Natural killer cell (primary cell): ENCODE data around the gene FREM1. TPM values are rescaled to one million over a fixed set of nuclear protein-coding genes. Genes with fewer than 3 reads are reported as not detected.

ENCODE experiments used
- ATAC-seq, 3 donors: fragments of 150-1000 bp in 2 of 3; fragments of 200-7000 bp in 1 of 3; cut with Tn5 transposase; 1 replicate in 1 of 3; 2 replicates in 2 of 3; pipeline ENCODE4 v1.10.0; 2021; ENCODE audit warnings: mild to moderate bottlenecking in 2 of 3, moderate library complexity in 2 of 3
- DNase-seq, 2 donors: peaks; one replicate each; pipeline versions ENCODE4 v3.0.0 to v3.0.0-alpha.2; 2013 to 2021; ENCODE audit warnings: mixed read lengths in 1 of 2
- H3K27ac ChIP-seq: one replicate; pipeline ENCODE4 v1.5.1; 2013; ENCODE audit warnings: mild to moderate bottlenecking, low read length
- H3K27me3 ChIP-seq: one replicate; pipeline ENCODE4 v1.6.1; 2013; ENCODE audit warnings: low read length; ENCODE audit not compliant: control insufficient read depth, insufficient read depth
- H3K36me3 ChIP-seq: one replicate; pipeline ENCODE4 v1.6.1; 2013; ENCODE audit warnings: low read length; ENCODE audit not compliant: control insufficient read depth, insufficient read depth
- H3K4me1 ChIP-seq: one replicate; pipeline ENCODE4 v1.6.1; 2013; ENCODE audit warnings: low read length; ENCODE audit not compliant: control insufficient read depth, insufficient read depth
- H3K4me3 ChIP-seq: one replicate; pipeline ENCODE4 v1.5.1; 2013; ENCODE audit warnings: low read length
- H3K9me3 ChIP-seq: one replicate; pipeline ENCODE4 v1.6.1; 2013; ENCODE audit warnings: low read length; ENCODE audit not compliant: control insufficient read depth, insufficient read depth
- H3K27ac Mint-ChIP-seq, 2 donors: one replicate each; pipeline ENCODE4 v1.8.0; 2022; ENCODE audit warnings: mild to moderate bottlenecking in 2 of 2, mixed read lengths in 2 of 2, moderate library complexity in 1 of 2
- H3K27me3 Mint-ChIP-seq, 2 donors: one replicate each; pipeline ENCODE4 v1.8.0; 2022; ENCODE audit warnings: low read depth in 2 of 2, mixed read lengths in 2 of 2
- H3K36me3 Mint-ChIP-seq: one replicate; pipeline ENCODE4 v1.8.0; 2022; ENCODE audit warnings: mixed read lengths
- H3K4me1 Mint-ChIP-seq, 2 donors: one replicate each; pipeline ENCODE4 v1.8.0; 2022; ENCODE audit warnings: mixed read lengths in 2 of 2
- H3K4me3 Mint-ChIP-seq: one replicate; pipeline ENCODE4 v1.8.0; 2022; ENCODE audit warnings: mild to moderate bottlenecking, moderate library complexity, mixed read lengths
- H3K9me3 Mint-ChIP-seq, 2 donors: one replicate each; pipeline ENCODE4 v1.8.0; 2022; ENCODE audit warnings: mixed read lengths in 2 of 2
- WGBS: methylation state at CpG from one replicate; pipeline ENCODE4 v1.1.7; 2013; ENCODE audit warnings: missing lambda C conversion rate; ENCODE audit not compliant: insufficient coverage; 5-methylcytosine and 5-hydroxymethylcytosine counted together
- intact Hi-C: fragments of 100-400 bp; cut with micrococcal nuclease; formaldehyde crosslinking; loops from one replicate; pipeline ENCODE4 v1.14.2; 2022
- total RNA-seq, 4 donors: library from RNA; stranded (reverse); fragments of 120-200 nt in 1 of 4; gene quantifications; one replicate each; pipeline versions ENCODE4 v1.2.3 to v1.2.4, GENCODE V29; 2013 to 2022
- TF ChIP-seq, protein P1 (sequence below): fragments of 200-600 bp; IDR thresholded peaks from one replicate; pipeline ENCODE4 v1.8.0; 2022; ENCODE audit warnings: antibody characterized with exemption

Gene FREM1
- total RNA-seq, 3 donors from 2014 or later (not counting 1 experiment from before 2014, with no cell fraction given), result 0.05 TPM; not detected in 2

DNA sequence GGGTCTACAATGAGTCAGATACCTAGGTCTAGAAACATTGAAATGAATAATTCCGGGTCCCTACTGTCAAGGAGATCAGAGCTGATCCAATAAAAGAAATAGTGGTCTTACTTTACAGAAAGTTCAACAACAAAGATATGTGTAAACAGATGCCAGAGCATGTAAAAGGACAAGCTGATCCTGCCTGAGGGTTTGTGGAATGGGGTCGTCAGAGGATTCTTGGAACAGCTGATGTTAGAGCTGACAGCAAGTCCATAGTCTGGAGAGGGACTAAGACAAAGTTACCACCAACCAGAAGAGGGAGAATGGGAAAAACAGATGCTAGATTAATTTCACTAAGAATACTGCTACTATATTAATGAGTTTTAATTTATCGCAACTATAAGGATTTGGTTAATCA, 71.5 kb downstream of the FREM1 start:
- Mint-ChIP-seq H3K9me3 (peaks cover 2 to 7% of the 10 kb centered on the region in 2 donors), H3K27me3 (peaks cover 0 to 3% of the 10 kb centered on the region in 2 donors), H3K27ac (no peak overlapping the region), H3K4me3 (no peak overlapping the region), H3K4me1 (no peaks in the 10 kb centered on the region), H3K36me3 (no peaks in the 10 kb centered on the region)
- Histone ChIP-seq H3K27ac (no peak overlapping the region), H3K36me3 (no peaks in the 10 kb centered on the region), H3K27me3 (no peaks in the 10 kb centered on the region), H3K4me1 (no peaks in the 10 kb centered on the region), H3K9me3 (no peaks in the 10 kb centered on the region), H3K4me3 (no peak overlapping the region)
- intact Hi-C loops, result no loop called here
- no peak for DNase-seq
- 87% methylated on average over 3 of the region's 3 CpGs for WGBS
- TF ChIP-seq, protein P1, sequence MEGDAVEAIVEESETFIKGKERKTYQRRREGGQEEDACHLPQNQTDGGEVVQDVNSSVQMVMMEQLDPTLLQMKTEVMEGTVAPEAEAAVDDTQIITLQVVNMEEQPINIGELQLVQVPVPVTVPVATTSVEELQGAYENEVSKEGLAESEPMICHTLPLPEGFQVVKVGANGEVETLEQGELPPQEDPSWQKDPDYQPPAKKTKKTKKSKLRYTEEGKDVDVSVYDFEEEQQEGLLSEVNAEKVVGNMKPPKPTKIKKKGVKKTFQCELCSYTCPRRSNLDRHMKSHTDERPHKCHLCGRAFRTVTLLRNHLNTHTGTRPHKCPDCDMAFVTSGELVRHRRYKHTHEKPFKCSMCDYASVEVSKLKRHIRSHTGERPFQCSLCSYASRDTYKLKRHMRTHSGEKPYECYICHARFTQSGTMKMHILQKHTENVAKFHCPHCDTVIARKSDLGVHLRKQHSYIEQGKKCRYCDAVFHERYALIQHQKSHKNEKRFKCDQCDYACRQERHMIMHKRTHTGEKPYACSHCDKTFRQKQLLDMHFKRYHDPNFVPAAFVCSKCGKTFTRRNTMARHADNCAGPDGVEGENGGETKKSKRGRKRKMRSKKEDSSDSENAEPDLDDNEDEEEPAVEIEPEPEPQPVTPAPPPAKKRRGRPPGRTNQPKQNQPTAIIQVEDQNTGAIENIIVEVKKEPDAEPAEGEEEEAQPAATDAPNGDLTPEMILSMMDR, result no peak
- no peak for ATAC-seq

DNA sequence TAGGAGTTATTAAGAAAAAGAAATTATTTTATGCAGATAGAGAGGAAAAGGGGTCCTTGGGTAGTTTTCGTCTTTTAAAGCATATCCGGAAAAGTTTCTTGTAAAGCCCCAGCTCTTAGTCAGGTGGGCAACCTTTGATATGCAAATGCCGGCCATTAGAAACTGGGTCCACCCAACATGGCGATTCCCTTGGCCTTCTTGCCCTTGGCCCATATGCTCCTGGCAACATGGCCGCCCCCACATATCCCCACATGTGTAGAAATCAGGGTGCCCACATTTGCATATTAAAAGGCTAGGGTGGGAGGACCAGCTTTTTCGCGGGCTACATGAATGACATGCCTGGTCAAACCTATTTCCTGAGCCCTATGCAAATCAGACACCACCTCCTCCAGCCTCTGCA, 73.3 kb downstream of the FREM1 start:
- H3K4me3 Mint-ChIP-seq, result no peak overlapping the region
- no peaks in the 10 kb centered on the region for H3K36me3 Mint-ChIP-seq
- H3K4me1 Mint-ChIP-seq, result no peaks in the 10 kb centered on the region
- Histone ChIP-seq H3K36me3 (no peaks in the 10 kb centered on the region), H3K4me1 (no peaks in the 10 kb centered on the region), H3K27ac (no peak overlapping the region), H3K9me3 (no peaks in the 10 kb centered on the region), H3K4me3 (no peak overlapping the region), H3K27me3 (no peaks in the 10 kb centered on the region)
- TF ChIP-seq, protein P1, result no peak
- WGBS, result 92% methylated on average over 7 of the region's 7 CpGs
- peaks cover 0 to 3% of the 10 kb centered on the region in 2 donors for H3K27me3 Mint-ChIP-seq
- no peak overlapping the region for H3K27ac Mint-ChIP-seq
- intact Hi-C loops, result no loop called here
- DNase-seq (no peak), ATAC-seq (no peak)
- H3K9me3 Mint-ChIP-seq, result peaks cover 2 to 7% of the 10 kb centered on the region in 2 donors

DNA sequence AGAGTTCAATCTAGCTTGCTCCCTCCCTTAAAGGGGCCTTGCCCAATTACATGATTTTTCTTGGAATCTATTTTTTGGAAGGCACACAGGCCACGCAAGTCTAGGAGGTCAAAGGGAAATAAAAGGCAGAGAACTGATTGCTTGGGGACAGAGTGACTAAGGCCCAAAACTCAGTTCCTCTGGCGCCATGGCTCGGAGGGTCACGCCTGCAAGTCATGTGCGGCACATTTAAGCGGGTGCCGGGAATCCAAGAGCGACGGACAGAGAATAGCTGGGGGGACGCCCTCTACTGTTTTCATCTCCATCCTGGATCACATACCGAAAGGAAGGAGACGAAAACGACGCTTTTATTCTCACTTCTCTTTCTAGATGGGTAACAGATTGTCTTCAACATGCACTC, 78.6 kb downstream of the FREM1 start:
- Histone ChIP-seq H3K27ac (no peak overlapping the region), H3K9me3 (no peaks in the 10 kb centered on the region), H3K4me1 (no peaks in the 10 kb centered on the region), H3K36me3 (no peaks in the 10 kb centered on the region), H3K4me3 (no peak overlapping the region), H3K27me3 (no peaks in the 10 kb centered on the region)
- no peak for DNase-seq
- 95% methylated on average over 14 of the region's 14 CpGs for WGBS
- ATAC-seq, result no peak
- no peak overlapping the region for H3K27ac Mint-ChIP-seq
- TF ChIP-seq, protein P1, result no peak
- intact Hi-C loops, result no loop called here
- H3K36me3 Mint-ChIP-seq, result no peaks in the 10 kb centered on the region
- no peaks in the 10 kb centered on the region for H3K27me3 Mint-ChIP-seq
- H3K9me3 Mint-ChIP-seq, result no peaks in the 10 kb centered on the region
- no peak overlapping the region for H3K4me3 Mint-ChIP-seq
- no peaks in the 10 kb centered on the region for H3K4me1 Mint-ChIP-seq

DNA sequence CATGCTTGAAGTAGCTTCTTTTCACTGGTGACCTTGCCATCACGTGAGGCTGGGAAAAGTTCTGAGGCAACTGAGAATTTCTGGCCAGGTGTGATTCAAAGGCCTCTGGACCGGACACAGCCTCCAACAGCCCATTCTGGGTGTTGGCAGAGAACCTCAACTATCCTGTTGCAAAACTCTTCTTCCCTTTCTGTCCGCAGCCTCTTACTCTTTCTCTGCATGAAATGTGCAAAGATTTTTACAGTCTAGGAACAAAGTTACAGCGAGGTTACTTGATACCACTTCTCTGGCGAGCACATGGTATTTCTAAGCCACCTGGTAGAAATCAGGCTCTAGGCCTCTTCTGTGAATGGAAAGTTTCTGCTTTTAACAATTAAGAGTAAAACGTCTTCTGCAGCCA, 79.2 kb downstream of the FREM1 start:
- TF ChIP-seq, protein P1, result no peak
- DNase-seq (no peak), ATAC-seq (no peak)
- Mint-ChIP-seq H3K9me3 (no peaks in the 10 kb centered on the region), H3K4me1 (no peaks in the 10 kb centered on the region), H3K27me3 (no peaks in the 10 kb centered on the region), H3K4me3 (no peak overlapping the region), H3K27ac (no peak overlapping the region), H3K36me3 (no peaks in the 10 kb centered on the region)
- Histone ChIP-seq H3K27me3 (no peaks in the 10 kb centered on the region), H3K4me3 (no peak overlapping the region), H3K9me3 (no peaks in the 10 kb centered on the region), H3K27ac (no peak overlapping the region), H3K4me1 (no peaks in the 10 kb centered on the region), H3K36me3 (no peaks in the 10 kb centered on the region)
- intact Hi-C loops, result no loop called here
- 86% methylated on average over 6 of the region's 6 CpGs for WGBS
